HepG2 (cell line): ENCODE data around the gene EFCAB11. TPM values are rescaled to one million over a fixed set of nuclear protein-coding genes. Genes with fewer than 3 reads are reported as not detected.

Experiments
- ATAC-seq: fragments of 200-7000 bp; cut with Tn5 transposase; 3 replicates; pipeline ENCODE4 v1.9.1; 2020; ENCODE audit warnings: mild to moderate bottlenecking, moderate library complexity
- BruUV-seq: library from RNA; stranded (reverse); fragments of 400-500 nt; replicated peaks from 2 replicates; lab custom pipeline; 2021; lab: Mats Ljungman, UMichigan
- CTCF ChIA-PET: fragments of 300-600 bp; formaldehyde crosslinking; extraction: SDS; loops from one replicate; lab custom pipeline; 2021; ENCODE audit warnings: low total read pairs, inconsistent platforms, low intra/inter-chr PET ratio; lab: Yijun Ruan, JAX
- POLR2A ChIA-PET: fragments of 350-600 bp; sonication (Branson Sonifier 250); formaldehyde crosslinking; loops from one replicate; lab custom pipeline; 2020; ENCODE audit warnings: antibody characterized with exemption, inconsistent platforms; lab: Yijun Ruan, JAX
- DNase-seq: peaks from one replicate; pipeline ENCODE4 v3.0.0-alpha.2; 2015; ENCODE audit warnings: low spot score
- FAIRE-seq: peaks from 3 replicates; lab custom pipeline; 2011; peaks lifted over from hg19 to GRCh38; lab: Jason Lieb, UNC
- H2AFZ ChIP-seq: one replicate; pipeline ENCODE4 v1.6.1; 2011; ENCODE audit warnings: low read length, inconsistent platforms
- H3K27ac ChIP-seq: fragments of 300-600 bp; 3 replicates; pipeline ENCODE4 v1.8.0; 2011; ENCODE audit warnings: mixed run types, mild to moderate bottlenecking, mixed read lengths, low read length, inconsistent platforms; ENCODE audit not compliant: insufficient read depth; ENCODE audit errors: extremely low read length
- H3K27me3 ChIP-seq, 2 experiments: fragments of 200-600 bp in 1 of 2; 2 replicates in 1 of 2; 3 replicates in 1 of 2; pipeline versions ENCODE4 v1.6.0 to v1.8.0; 2011; ENCODE audit warnings: low read length in 2 of 2, mild to moderate bottlenecking in 2 of 2, moderate library complexity in 2 of 2, inconsistent platforms in 1 of 2; ENCODE audit not compliant: insufficient read depth in 2 of 2, control insufficient read depth in 1 of 2
- H3K36me3 ChIP-seq, 2 experiments: fragments of 200-600 bp in 1 of 2; replicated peaks in 1 of 2; 2 replicates in 1 of 2; 3 replicates in 1 of 2; pipeline versions ENCODE4 v1.5.1 to v1.8.0; 2011; ENCODE audit warnings: low read length in 2 of 2, inconsistent platforms in 1 of 2; ENCODE audit not compliant: insufficient read depth in 2 of 2, control insufficient read depth in 1 of 2
- H3K4me1 ChIP-seq: 2 replicates; pipeline ENCODE4 v1.5.1; 2012; ENCODE audit warnings: low read length, inconsistent platforms; ENCODE audit not compliant: insufficient read depth
- H3K4me2 ChIP-seq: 2 replicates; pipeline ENCODE4 v1.6.0; 2011; ENCODE audit warnings: low read depth, low read length, inconsistent platforms
- H3K4me3 ChIP-seq, 3 experiments: fragments of 200-600 bp in 1 of 3; sonication (generic), shearing (Covaris generic) in 1 of 3; replicated peaks in 1 of 3; 2 replicates each; pipeline ENCODE4 v1.5.1; 2011 to 2016; ENCODE audit warnings: low read length in 3 of 3, inconsistent platforms in 2 of 3, low read depth in 2 of 3, mild to moderate bottlenecking in 2 of 3, control low read depth in 1 of 3, mixed read lengths in 1 of 3; ENCODE audit not compliant: insufficient read depth in 1 of 3
- H3K79me2 ChIP-seq: one replicate; pipeline ENCODE4 v1.6.1; 2011; ENCODE audit warnings: low read length, inconsistent platforms; ENCODE audit not compliant: insufficient read depth
- H3K9ac ChIP-seq: 2 replicates; pipeline ENCODE4 v1.6.0; 2011; ENCODE audit warnings: mild to moderate bottlenecking, low read depth, low read length, inconsistent platforms; ENCODE audit not compliant: insufficient read depth
- H3K9me3 ChIP-seq: 2 replicates; pipeline ENCODE4 v1.5.1; 2012; ENCODE audit warnings: mild to moderate bottlenecking, low read length
- H4K20me1 ChIP-seq: 2 replicates; pipeline ENCODE4 v1.6.0; 2011; ENCODE audit warnings: inconsistent platforms, mild to moderate bottlenecking, low read length, moderate library complexity; ENCODE audit not compliant: insufficient read depth
- IKZF1 ChIP-seq: fragments of 450-650 bp; IDR thresholded peaks from 2 replicates; pipeline ENCODE4 v1.7.1; 2016
- NFIB ChIP-seq: sonication (generic); formaldehyde crosslinking; IDR thresholded peaks from 2 replicates; pipeline ENCODE4 v1.9.0; 2021; ENCODE audit warnings: missing genetic modification reagents, mild to moderate bottlenecking, borderline replicate concordance
- SP5 ChIP-seq: IDR thresholded peaks from 2 replicates; pipeline ENCODE4 v1.6.1; 2016; ENCODE audit warnings: low read depth, borderline replicate concordance
- WGBS: methylation state at CpG from one replicate; pipeline ENCODE4 v1.1.6; 2017; ENCODE audit warnings: low lambda C conversion rate; 5-methylcytosine and 5-hydroxymethylcytosine counted together
- in situ Hi-C: cut with HindIII; loops from 2 replicates; pipeline ENCODE4 v1.10.0; 2017; ENCODE audit warnings: low pct_unique_long_range_greater_than_20kb; ENCODE audit not compliant: extremely low pct_ligation_motif_present
- intact Hi-C: fragments of 100-400 bp; cut with micrococcal nuclease; formaldehyde crosslinking; loops from one replicate; pipeline ENCODE4 v1.10.0; 2022; ENCODE audit not compliant: unreplicated experiment
- polyA plus RNA-seq, 8 experiments: library from polyadenylated mRNA; depleted of rRNA in 3 of 8; stranded (reverse) in 7 of 8; unstranded in 1 of 8; fragments of >200 nt; fragmentation: Illumina TruSeq in 4 of 8; extraction: Trizol in 4 of 8; gene quantifications; 2 replicates each; pipeline versions ENCODE4 v1.2.1 to v1.2.3, GENCODE V29; 2011 to 2016; ENCODE audit warnings: low read depth in 4 of 8, missing spikeins in 1 of 8, mixed read lengths in 1 of 8; ENCODE audit not compliant: insufficient read depth in 1 of 8
- total RNA-seq, 5 experiments: library from RNA; depleted of rRNA; stranded (reverse); fragments of >200 nt; fragmentation: Illumina TruSeq; extraction: Trizol; gene quantifications; 2 replicates each; pipeline ENCODE4 v1.2.3, GENCODE V29; 2016; ENCODE audit warnings: low read depth in 1 of 5
- TF ChIP-seq, protein P1 (sequence below), 2 experiments: fragments of 450-650 bp in 1 of 2; sonication (generic) in 1 of 2; formaldehyde crosslinking in 1 of 2; IDR thresholded peaks; 2 replicates each; pipeline versions ENCODE4 v1.6.1 to v1.8.0; 2016 to 2022; ENCODE audit warnings: antibody characterized with exemption in 1 of 2, mild to moderate bottlenecking in 1 of 2, missing genetic modification reagents in 1 of 2
- TF ChIP-seq, protein P2 (sequence below), 2 experiments: sonication (generic) in 1 of 2; formaldehyde crosslinking in 1 of 2; IDR thresholded peaks; 2 replicates each; pipeline versions ENCODE4 v1.4.0 to v1.6.1; 2018 to 2020; ENCODE audit warnings: missing genetic modification reagents in 2 of 2, borderline replicate concordance in 1 of 2, low read depth in 1 of 2, mild to moderate bottlenecking in 1 of 2, missing biosample characterization in 1 of 2
- TF ChIP-seq, protein P3 (sequence below): sonication (generic); formaldehyde crosslinking; IDR thresholded peaks from 2 replicates; pipeline ENCODE4; 2020; ENCODE audit warnings: missing genetic modification reagents, mild to moderate bottlenecking, borderline replicate concordance

EFCAB11 gene
- total and polyA plus RNA-seq, 2 of the 13 experiments (the other 11 are each of a cell fraction or from before 2014, with no cell fraction given) = 8.2 to 31.5 TPM

DNA sequence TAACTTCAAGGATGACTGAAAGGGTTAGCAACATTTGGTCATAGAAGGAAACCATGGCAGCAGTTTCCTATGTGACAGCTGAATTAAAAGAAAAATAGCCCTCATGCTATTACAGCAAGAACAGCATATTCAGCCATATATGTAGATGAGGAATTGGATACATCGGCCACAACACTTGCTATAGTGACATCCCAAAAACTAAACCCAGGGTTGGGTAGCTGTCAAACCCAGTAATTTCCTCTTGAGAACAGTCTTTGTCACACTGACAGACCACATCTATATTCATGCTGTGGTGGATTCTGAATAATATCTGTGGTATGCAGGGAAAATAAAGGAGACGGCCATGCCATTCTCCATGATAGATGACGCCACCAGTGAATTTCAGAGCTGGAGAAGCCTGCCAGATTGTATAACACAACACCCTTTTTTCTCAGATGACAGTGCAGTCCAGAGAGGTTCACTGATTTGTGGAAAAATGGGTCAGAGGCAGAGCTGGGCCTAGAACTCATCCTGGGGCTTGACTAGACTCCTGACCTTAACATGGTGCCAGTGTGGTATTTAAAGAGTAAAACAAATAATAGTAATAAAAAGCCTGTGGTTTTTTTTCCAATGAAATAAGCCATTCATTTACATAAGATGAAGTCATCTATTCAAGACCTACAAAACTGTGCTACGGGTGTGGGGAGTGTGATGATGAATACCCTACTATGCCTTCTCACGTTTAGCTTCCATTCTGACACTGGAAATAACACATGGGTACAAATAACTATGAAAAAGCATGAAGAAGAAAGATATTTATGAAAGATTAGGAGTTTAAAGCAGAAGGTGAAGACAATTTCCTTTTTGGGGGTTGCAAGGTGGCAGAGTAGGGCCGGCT lies 32.3 kb downstream of the EFCAB11 start:
- no peak for DNase-seq
- no peak overlapping the region for H3K4me2 ChIP-seq
- no peak overlapping the region for H3K9ac ChIP-seq
- H3K4me3 ChIP-seq = no peak overlapping the region
- peaks cover 0 to 4% of the 10 kb centered on the region in 2 experiments; a peak in 4 of 5 replicates for H3K36me3 ChIP-seq
- CTCF ChIA-PET = no interaction called here
- H4K20me1 ChIP-seq = no peaks in the 10 kb centered on the region
- no peaks in the 10 kb centered on the region for H3K27me3 ChIP-seq
- no peak overlapping the region for H3K27ac ChIP-seq
- no TSS peak for BruUV-seq
- peaks cover 11% of the 10 kb centered on the region for H3K4me1 ChIP-seq
- no peak for FAIRE-seq
- H2AFZ ChIP-seq = no peak overlapping the region
- TF ChIP-seq, protein P1, sequence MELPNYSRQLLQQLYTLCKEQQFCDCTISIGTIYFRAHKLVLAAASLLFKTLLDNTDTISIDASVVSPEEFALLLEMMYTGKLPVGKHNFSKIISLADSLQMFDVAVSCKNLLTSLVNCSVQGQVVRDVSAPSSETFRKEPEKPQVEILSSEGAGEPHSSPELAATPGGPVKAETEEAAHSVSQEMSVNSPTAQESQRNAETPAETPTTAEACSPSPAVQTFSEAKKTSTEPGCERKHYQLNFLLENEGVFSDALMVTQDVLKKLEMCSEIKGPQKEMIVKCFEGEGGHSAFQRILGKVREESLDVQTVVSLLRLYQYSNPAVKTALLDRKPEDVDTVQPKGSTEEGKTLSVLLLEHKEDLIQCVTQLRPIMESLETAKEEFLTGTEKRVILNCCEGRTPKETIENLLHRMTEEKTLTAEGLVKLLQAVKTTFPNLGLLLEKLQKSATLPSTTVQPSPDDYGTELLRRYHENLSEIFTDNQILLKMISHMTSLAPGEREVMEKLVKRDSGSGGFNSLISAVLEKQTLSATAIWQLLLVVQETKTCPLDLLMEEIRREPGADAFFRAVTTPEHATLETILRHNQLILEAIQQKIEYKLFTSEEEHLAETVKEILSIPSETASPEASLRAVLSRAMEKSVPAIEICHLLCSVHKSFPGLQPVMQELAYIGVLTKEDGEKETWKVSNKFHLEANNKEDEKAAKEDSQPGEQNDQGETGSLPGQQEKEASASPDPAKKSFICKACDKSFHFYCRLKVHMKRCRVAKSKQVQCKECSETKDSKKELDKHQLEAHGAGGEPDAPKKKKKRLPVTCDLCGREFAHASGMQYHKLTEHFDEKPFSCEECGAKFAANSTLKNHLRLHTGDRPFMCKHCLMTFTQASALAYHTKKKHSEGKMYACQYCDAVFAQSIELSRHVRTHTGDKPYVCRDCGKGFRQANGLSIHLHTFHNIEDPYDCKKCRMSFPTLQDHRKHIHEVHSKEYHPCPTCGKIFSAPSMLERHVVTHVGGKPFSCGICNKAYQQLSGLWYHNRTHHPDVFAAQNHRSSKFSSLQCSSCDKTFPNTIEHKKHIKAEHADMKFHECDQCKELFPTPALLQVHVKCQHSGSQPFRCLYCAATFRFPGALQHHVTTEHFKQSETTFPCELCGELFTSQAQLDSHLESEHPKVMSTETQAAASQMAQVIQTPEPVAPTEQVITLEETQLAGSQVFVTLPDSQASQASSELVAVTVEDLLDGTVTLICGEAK (IDR thresholded peaks at IDR 0.05) = no peak
- TF ChIP-seq, protein P1 (CRISPR knock-in tag; IDR thresholded peaks at IDR 0.05) = no peak
- TF ChIP-seq NFIB (CRISPR knock-in tag) = no peak
- TF ChIP-seq, protein P2, sequence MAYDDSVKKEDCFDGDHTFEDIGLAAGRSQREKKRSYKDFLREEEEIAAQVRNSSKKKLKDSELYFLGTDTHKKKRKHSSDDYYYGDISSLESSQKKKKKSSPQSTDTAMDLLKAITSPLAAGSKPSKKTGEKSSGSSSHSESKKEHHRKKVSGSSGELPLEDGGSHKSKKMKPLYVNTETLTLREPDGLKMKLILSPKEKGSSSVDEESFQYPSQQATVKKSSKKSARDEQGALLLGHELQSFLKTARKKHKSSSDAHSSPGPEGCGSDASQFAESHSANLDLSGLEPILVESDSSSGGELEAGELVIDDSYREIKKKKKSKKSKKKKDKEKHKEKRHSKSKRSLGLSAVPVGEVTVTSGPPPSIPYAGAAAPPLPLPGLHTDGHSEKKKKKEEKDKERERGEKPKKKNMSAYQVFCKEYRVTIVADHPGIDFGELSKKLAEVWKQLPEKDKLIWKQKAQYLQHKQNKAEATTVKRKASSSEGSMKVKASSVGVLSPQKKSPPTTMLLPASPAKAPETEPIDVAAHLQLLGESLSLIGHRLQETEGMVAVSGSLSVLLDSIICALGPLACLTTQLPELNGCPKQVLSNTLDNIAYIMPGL (CRISPR knock-in tag; IDR thresholded peaks at IDR 0.05; ENCODE audit: borderline replicate concordance in 1 of 2, low read depth in 1 of 2) = no peak
- no peak for TF ChIP-seq IKZF1
- TF ChIP-seq SP5 = no peak
- TF ChIP-seq, protein P3, sequence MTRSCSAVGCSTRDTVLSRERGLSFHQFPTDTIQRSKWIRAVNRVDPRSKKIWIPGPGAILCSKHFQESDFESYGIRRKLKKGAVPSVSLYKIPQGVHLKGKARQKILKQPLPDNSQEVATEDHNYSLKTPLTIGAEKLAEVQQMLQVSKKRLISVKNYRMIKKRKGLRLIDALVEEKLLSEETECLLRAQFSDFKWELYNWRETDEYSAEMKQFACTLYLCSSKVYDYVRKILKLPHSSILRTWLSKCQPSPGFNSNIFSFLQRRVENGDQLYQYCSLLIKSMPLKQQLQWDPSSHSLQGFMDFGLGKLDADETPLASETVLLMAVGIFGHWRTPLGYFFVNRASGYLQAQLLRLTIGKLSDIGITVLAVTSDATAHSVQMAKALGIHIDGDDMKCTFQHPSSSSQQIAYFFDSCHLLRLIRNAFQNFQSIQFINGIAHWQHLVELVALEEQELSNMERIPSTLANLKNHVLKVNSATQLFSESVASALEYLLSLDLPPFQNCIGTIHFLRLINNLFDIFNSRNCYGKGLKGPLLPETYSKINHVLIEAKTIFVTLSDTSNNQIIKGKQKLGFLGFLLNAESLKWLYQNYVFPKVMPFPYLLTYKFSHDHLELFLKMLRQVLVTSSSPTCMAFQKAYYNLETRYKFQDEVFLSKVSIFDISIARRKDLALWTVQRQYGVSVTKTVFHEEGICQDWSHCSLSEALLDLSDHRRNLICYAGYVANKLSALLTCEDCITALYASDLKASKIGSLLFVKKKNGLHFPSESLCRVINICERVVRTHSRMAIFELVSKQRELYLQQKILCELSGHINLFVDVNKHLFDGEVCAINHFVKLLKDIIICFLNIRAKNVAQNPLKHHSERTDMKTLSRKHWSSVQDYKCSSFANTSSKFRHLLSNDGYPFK = no peak
- POLR2A ChIA-PET = no interaction called here
- intact Hi-C loops (no loop called here), in situ Hi-C loops (loop anchor here (25.0 kb wide), 2 partner anchors 510 to 685 kb away; partner anchors contain the start of gene FOXN3)
- no peaks in the 10 kb centered on the region for H3K9me3 ChIP-seq
- WGBS = 96% methylated on average over 6 of the region's 6 CpGs
- no peaks in the 10 kb centered on the region for H3K79me2 ChIP-seq
- ATAC-seq = no peak
